Glutamatergic neuron (in vitro differentiated cells): ENCODE results near the gene JUP. TPM values are rescaled to one million over a fixed set of nuclear protein-coding genes. Genes with fewer than 3 reads are reported as not detected.

Experiments
- DNase-seq: peaks from one replicate; pipeline ENCODE4 v3.0.0; 2022
- H3K27ac Mint-ChIP-seq: one replicate; pipeline ENCODE4 v1.8.0; 2020; ENCODE audit warnings: mild to moderate bottlenecking, mixed read lengths, inconsistent platforms; ENCODE audit not compliant: unreplicated experiment
- H3K27me3 Mint-ChIP-seq: one replicate; pipeline ENCODE4 v1.8.0; 2020; ENCODE audit warnings: mild to moderate bottlenecking, moderate library complexity, mixed read lengths, inconsistent platforms; ENCODE audit not compliant: unreplicated experiment
- H3K36me3 Mint-ChIP-seq: one replicate; pipeline ENCODE4 v1.8.0; 2020; ENCODE audit warnings: mild to moderate bottlenecking, mixed read lengths, inconsistent platforms; ENCODE audit not compliant: unreplicated experiment
- H3K4me1 Mint-ChIP-seq: one replicate; pipeline ENCODE4 v1.8.0; 2020; ENCODE audit warnings: mild to moderate bottlenecking, low read depth, mixed read lengths, inconsistent platforms; ENCODE audit not compliant: unreplicated experiment
- H3K4me3 Mint-ChIP-seq: one replicate; pipeline ENCODE4 v1.8.0; 2020; ENCODE audit warnings: mild to moderate bottlenecking, mixed read lengths, inconsistent platforms; ENCODE audit not compliant: unreplicated experiment
- H3K9me3 Mint-ChIP-seq: one replicate; pipeline ENCODE4 v1.8.0; 2020; ENCODE audit warnings: mild to moderate bottlenecking, moderate library complexity, mixed read lengths, inconsistent platforms; ENCODE audit not compliant: unreplicated experiment
- CTCF ChIP-seq: fragments of 200-600 bp; sonication (generic); IDR thresholded peaks from one replicate; pipeline ENCODE4 v1.5.0; 2021; ENCODE audit not compliant: partially characterized antibody, unreplicated experiment
- total RNA-seq: library from RNA; stranded (reverse); fragmentation: NEBNext Ultra II Directional; extraction: Animal tissue kit (Norgen Biotek cat#: 25700); gene quantifications from one replicate; pipeline ENCODE4 v1.2.1, GENCODE V29; 2021; ENCODE audit not compliant: unreplicated experiment

The JUP gene
- total RNA-seq, 1 donor from 2014 or later: 252 TPM

GRCh38 chr17:41733348-41734138, 53.0 kb downstream of the JUP start:
- Mint-ChIP-seq H3K9me3 (peaks cover 2% of the 10 kb centered on the region), H3K4me3 (peak overlapping the region; percentile 84), H3K27ac (no peak overlapping the region), H3K27me3 (peaks cover 17% of the 10 kb centered on the region), H3K4me1 (peaks cover 4% of the 10 kb centered on the region), H3K36me3 (no peaks in the 10 kb centered on the region)
- TF ChIP-seq CTCF: no peak
- DNase-seq: no peak

- Mint-ChIP-seq H3K27ac (no peak overlapping the region), H3K36me3 (no peaks in the 10 kb centered on the region), H3K27me3 (peaks cover 15% of the 10 kb centered on the region), H3K9me3 (peaks cover 2% of the 10 kb centered on the region), H3K4me3 (no peak overlapping the region), H3K4me1 (peaks cover 9% of the 10 kb centered on the region)
- DNase-seq: no peak
- no peak for TF ChIP-seq CTCF
These were observed 54.7 kb downstream of the JUP start for GRCh38 chr17:41731836-41732235.

DNA sequence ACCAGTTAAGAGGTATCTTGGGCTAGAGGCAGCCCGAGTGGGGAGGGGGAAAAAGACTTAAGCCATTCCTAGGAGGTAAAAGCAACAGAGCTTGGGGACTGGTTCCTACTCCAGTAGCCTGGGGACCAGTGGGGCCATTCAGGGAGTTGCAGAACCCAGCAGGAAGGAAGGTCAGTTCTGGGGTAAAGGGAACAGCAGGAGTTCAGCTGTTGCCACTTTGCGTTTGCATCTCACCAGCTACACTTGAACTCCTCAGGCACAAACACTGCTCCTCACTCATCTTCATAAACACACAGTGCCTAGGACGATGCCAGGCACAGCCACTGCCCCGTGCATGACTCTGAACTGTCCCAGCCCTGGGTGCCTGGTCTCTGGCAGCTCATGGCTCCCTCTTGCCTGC, 56.0 kb downstream of the JUP start:
- Mint-ChIP-seq H3K4me3 (no peak overlapping the region), H3K4me1 (peaks cover 9% of the 10 kb centered on the region), H3K36me3 (no peaks in the 10 kb centered on the region), H3K9me3 (peaks cover 2% of the 10 kb centered on the region), H3K27me3 (peaks cover 13% of the 10 kb centered on the region), H3K27ac (no peak overlapping the region)
- DNase-seq: no peak
- no peak for TF ChIP-seq CTCF

DNA sequence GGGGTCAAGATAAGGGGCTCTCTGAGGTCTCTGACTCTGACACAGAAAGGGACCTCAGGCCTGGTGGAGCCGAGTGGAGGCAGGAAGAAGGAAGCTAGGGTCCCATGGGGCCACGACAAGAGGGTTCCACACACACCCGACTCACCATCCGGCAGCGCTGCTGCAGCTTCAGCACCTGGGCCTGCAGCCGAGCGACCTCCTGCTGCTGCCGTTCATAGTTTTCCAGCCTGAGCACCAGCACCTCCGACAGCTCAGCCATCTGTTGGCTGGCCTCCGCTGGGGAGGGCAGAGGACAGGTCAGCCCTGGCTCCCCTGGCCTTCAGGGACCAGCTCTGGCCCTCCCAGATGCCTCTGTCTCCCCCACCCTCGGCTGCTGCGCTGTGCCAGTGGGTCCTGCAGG, 58.5 kb downstream of the JUP start:
- TF ChIP-seq CTCF: no peak
- Mint-ChIP-seq H3K4me3 (no peak overlapping the region), H3K9me3 (peaks cover 5% of the 10 kb centered on the region), H3K4me1 (peaks cover 7% of the 10 kb centered on the region), H3K27me3 (peaks cover 17% of the 10 kb centered on the region), H3K27ac (no peak overlapping the region), H3K36me3 (no peaks in the 10 kb centered on the region)
- peak; percentile 29 for DNase-seq

DNA sequence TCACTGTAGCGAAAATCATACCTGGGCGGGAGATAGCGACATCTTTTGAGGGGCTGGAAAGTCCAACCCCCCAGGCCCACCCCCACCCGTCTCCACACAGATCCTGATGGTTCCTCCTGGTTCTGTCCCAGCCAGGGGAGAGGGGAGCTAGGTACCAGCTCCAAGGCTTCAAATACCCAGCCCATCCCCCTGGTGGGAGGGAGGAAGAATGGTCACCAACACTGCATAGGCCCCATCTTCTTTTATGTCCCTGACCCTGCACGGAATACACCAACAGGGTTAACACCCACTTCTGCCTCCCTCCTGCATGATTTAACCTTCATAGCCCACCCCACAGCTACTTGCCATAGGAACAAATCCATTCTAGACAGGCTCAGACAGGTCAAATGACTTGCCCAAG, 61.4 kb downstream of the JUP start:
- Mint-ChIP-seq H3K4me3 (peak overlapping the region; percentile 57), H3K4me1 (peaks cover 5% of the 10 kb centered on the region), H3K9me3 (peaks cover 3% of the 10 kb centered on the region), H3K36me3 (no peaks in the 10 kb centered on the region), H3K27ac (no peak overlapping the region), H3K27me3 (peaks cover 13% of the 10 kb centered on the region)
- TF ChIP-seq CTCF: no peak
- no peak for DNase-seq
